H7 (cell line): ENCODE data around the gene ATF5. TPM values are rescaled to one million over a fixed set of nuclear protein-coding genes. Genes with fewer than 3 reads are reported as not detected.
"Not testable (repeated sequence)": the region's sequence is repeated elsewhere in the genome, so short reads cannot be mapped to it uniquely, and the experiment has no call there.

Experiments
- DNase-seq: peaks from one replicate; pipeline ENCODE4 v3.0.0; 2012
- H3K27me3 ChIP-seq: 2 replicates; pipeline ENCODE4 v1.6.0; 2011; ENCODE audit warnings: mild to moderate bottlenecking, low read length; ENCODE audit not compliant: control insufficient read depth, insufficient read depth
- H3K36me3 ChIP-seq: replicated peaks from 2 replicates; pipeline ENCODE4 v1.5.1; 2011; ENCODE audit warnings: low read length; ENCODE audit not compliant: control insufficient read depth, insufficient read depth
- H3K4me3 ChIP-seq: 2 replicates; pipeline ENCODE4 v1.5.1; 2011; ENCODE audit warnings: low read depth, mild to moderate bottlenecking, control low read depth, low read length, moderate library complexity; ENCODE audit not compliant: insufficient read depth
- total RNA-seq: library from RNA; depleted of rRNA; stranded (reverse); fragments of >200 nt; shearing (Covaris generic); gene quantifications from 2 replicates; pipeline ENCODE4 v1.2.3, GENCODE V29; 2014

Gene ATF5
- total RNA-seq, 1 experiment from 2014 or later = 15.0 TPM

- Histone ChIP-seq H3K36me3 (no peaks in the 10 kb centered on the region), H3K27me3 (peaks cover 2% of the 10 kb centered on the region; the same call in 1 of the 2 replicates), H3K4me3 (no peak overlapping the region)
- no peak for DNase-seq
Measured at GRCh38 chr19:49938662-49939061, 9.7 kb downstream of the ATF5 start.

- H3K27me3 ChIP-seq = peaks cover 2% of the 10 kb centered on the region; the same call in 1 of the 2 replicates
- H3K36me3 ChIP-seq = no peaks in the 10 kb centered on the region
- peak; percentile 43 for DNase-seq
- H3K4me3 ChIP-seq = no peak overlapping the region
Measured at GRCh38 chr19:49939721-49940481, 10.9 kb downstream of the ATF5 start.

DNA sequence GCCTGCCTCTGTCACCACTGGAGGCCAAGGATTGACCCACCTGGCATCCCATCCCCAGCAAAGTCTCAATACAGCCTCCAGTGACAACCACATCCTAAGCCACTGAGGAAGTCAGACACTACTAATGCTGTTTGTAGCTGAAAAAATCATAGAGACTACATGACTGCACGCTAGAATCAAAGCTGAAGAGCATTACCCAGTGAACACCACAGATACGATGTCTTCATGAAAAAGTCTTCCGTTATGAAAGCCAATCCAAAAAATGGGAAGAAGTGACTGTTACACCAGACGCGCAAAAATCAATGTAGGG, 11.4 kb downstream of the ATF5 start:
- Histone ChIP-seq H3K36me3 (no peaks in the 10 kb centered on the region), H3K4me3 (no peak overlapping the region), H3K27me3 (peaks cover 2% of the 10 kb centered on the region; the same call in 1 of the 2 replicates)
- no peak for DNase-seq

DNA sequence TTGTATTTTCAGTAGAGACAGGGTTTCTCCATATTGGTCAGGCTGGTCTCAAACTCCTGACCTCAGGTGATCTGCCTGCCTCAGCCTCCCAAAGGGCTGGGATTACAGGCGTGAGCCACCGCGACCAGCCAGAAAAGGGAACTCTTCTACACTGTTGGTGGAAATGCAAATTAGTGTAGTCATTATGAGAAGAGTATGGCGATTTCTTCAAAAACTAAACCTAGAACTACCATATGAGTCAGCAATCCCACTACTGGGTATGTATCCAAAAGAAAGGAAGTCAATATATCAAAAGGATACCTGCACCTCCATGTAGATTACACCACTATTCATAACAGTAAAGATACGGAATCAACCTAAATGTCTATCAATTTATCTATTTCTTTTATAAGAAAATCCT, 15.6 kb downstream of the ATF5 start:
- H3K4me3 ChIP-seq, H3K36me3 ChIP-seq, H3K27me3 ChIP-seq, DNase-seq: not testable (repeated sequence)

- H3K4me3 ChIP-seq = no peak overlapping the region
- peak; percentile 65 for DNase-seq
- H3K27me3 ChIP-seq = no peaks in the 10 kb centered on the region; the same call in 1 of the 2 replicates
- H3K36me3 ChIP-seq = no peaks in the 10 kb centered on the region
Measured at GRCh38 chr19:49946415-49946814, 17.4 kb downstream of the ATF5 start.

- no peaks in the 10 kb centered on the region; the same call in 1 of the 2 replicates for H3K27me3 ChIP-seq
- no peaks in the 10 kb centered on the region for H3K36me3 ChIP-seq
- peak; percentile 26 for DNase-seq
- no peak overlapping the region for H3K4me3 ChIP-seq
Measured at GRCh38 chr19:49949742-49950589, 21.0 kb downstream of the ATF5 start.

DNA sequence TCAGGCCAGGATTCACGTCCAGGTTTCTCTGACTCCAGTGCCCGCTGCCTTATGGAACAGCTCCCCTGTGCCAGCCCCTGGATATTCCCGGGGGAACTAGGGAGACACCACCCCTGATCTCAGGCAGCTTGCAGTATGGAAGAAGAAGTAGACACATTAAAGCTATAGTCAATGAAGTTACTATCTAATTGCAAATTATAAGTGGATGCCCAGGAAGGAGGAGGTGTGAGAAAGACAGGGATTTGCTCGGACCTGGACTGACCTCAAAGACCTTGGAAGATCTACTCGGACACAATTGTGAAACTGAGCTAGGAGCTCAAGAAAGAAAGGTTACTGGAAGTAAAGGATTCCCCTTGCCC, 21.6 kb downstream of the ATF5 start:
- H3K27me3 ChIP-seq = no peaks in the 10 kb centered on the region; the same call in 1 of the 2 replicates
- H3K36me3 ChIP-seq = no peaks in the 10 kb centered on the region
- DNase-seq = no peak
- no peak overlapping the region for H3K4me3 ChIP-seq

DNA sequence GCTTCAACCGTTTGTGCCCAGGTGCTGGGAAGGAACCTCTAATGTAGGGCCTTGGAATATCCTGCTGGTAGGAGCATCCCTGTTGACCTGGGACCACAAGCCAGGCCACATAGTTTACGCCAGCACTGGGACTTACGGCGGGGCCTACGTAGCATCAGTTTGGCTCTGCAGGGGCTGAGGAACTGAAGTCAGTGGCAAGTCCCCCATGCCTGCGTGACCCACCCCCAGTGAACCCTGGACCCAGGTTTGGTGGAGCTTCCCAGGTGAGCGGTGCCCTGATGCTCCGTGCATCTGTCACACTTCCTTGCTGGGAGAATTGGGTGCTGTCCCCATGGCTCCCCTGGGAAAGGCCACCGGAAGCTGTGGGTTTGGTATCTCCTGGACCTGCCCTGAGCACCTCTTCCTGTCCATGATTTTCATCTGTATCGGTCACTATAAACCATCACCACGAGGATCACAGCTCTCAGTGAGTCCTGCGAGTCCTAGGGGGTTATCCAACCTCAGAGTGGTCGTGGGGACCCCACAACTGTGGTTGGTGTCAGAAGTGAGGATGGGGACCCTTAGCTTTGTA, 22.0 kb downstream of the ATF5 start:
- Histone ChIP-seq H3K27me3 (no peaks in the 10 kb centered on the region; the same call in 1 of the 2 replicates), H3K4me3 (no peak overlapping the region), H3K36me3 (no peaks in the 10 kb centered on the region)
- no peak for DNase-seq

- H3K36me3 ChIP-seq = no peaks in the 10 kb centered on the region
- H3K4me3 ChIP-seq = no peak overlapping the region
- no peak for DNase-seq
- H3K27me3 ChIP-seq = no peaks in the 10 kb centered on the region; the same call in 1 of the 2 replicates
Measured at GRCh38 chr19:49951806-49952478, 22.9 kb downstream of the ATF5 start.

GRCh38 chr19:49952479-49952836, 23.5 kb downstream of the ATF5 start:
- no peaks in the 10 kb centered on the region for H3K36me3 ChIP-seq

GRCh38 chr19:49952906-49953305, 23.9 kb downstream of the ATF5 start:
- H3K36me3 ChIP-seq = no peaks in the 10 kb centered on the region
- H3K4me3 ChIP-seq = no peak overlapping the region
- H3K27me3 ChIP-seq = no peaks in the 10 kb centered on the region; the same call in 1 of the 2 replicates
- peak; percentile 25 for DNase-seq

More at GRCh38 chr19:49952479-49952836, 23.5 kb downstream of the ATF5 start:
- DNase-seq = no peak
- no peak overlapping the region for H3K4me3 ChIP-seq
- no peaks in the 10 kb centered on the region; the same call in 1 of the 2 replicates for H3K27me3 ChIP-seq

DNA sequence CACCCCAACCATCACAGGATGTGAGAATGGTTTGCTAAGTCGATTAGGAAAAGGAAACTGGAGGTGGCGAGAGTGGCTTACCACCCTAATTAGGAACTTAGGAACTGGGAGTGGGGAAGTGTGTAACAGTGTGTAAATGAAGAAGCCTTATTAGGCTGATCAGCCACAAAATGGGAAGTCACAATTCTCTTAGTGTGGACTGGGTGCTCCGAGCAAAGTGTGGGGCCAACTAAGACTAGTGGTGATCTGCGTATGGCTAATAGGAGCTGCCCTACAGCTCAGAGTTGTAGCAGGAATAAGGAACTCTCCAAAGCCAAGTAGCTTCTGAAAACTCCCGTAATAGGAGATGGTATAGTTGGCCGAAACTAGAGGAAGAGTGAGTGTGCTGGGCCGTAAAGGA, 24.4 kb downstream of the ATF5 start:
- DNase-seq = no peak
- Histone ChIP-seq H3K27me3 (no peaks in the 10 kb centered on the region; the same call in 1 of the 2 replicates), H3K4me3 (no peak overlapping the region), H3K36me3 (no peaks in the 10 kb centered on the region)

DNA sequence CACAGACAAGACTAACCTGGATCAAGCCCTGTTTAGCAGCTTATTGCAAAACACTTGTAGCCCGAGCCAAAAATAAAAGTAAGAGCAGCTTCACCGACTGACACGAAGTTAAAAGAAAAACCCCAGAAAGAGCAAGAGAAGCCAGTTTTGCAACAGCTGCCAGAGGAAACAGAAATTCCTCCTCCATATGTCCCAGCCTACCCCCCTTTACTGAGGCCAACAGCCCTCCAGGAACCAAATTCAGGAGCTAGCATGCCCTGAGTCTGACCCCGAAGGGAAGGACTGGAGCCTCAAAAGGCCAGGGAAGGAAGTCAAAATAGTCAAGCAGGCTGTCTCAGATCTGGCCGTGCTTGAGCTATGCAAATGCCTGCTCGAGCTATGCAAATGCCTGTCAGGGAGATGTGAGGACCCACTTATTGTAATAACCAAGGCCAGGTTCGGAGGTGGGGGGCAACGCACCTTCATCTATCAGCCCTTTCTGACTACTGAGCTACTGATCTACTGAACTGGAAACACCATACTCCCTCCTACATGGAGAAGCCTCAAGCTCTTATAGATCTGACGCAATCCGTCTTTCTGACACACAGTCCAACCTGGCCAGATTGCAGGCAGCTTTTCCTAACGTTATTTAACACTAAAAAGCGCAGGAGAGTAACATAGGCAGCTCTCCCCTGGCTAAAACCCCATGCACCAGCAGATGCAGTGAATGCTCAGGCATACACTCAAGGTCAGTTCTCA, 25.3 kb downstream of the ATF5 start:
- DNase-seq = peak; percentile 58

DNA sequence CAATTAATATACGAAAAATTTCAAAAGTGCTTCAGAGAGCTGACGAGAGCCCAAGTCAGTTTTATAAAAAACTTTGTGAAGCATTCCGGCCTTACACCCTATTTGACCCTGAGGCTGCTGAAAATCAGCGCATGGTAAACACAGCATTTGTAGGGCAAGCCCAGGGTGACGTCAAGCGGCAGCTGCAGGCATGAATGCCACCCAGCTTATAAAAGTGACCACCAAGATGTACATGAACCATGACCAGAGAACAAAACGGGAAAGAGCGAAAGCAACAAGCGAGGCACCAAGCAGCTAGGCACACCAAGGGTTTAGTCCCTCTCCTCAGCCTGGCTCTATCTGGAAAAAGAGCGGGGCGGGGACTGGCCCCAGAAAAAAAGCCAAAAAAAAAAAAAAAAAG, 25.9 kb downstream of the ATF5 start:
- H3K36me3 ChIP-seq = no peaks in the 10 kb centered on the region
- no peak for DNase-seq
- no peaks in the 10 kb centered on the region for H3K27me3 ChIP-seq
- no peak overlapping the region for H3K4me3 ChIP-seq

More for the DNA sequence above, 25.3 kb downstream of the ATF5 start:
- Histone ChIP-seq H3K27me3 (no peaks in the 10 kb centered on the region; the same call in 1 of the 2 replicates), H3K36me3 (no peaks in the 10 kb centered on the region), H3K4me3 (no peak overlapping the region)
